GM19463 (cell line): ENCODE measurements around the gene SOX12.
"Not testable (repeated sequence)": the region's sequence is repeated elsewhere in the genome, so short reads cannot be mapped to it uniquely, and the experiment has no call there.

ENCODE experiments used
- ATAC-seq: cut with Tn5 transposase; IDR thresholded peaks from one replicate; pipeline ENCODE4 v1.9.1; 2021; ENCODE audit warnings: mild to moderate bottlenecking, moderate library complexity; ENCODE audit not compliant: unreplicated experiment

Gene SOX12

GRCh38 chr20:362271-363254, 37.2 kb downstream of the SOX12 start:
- no peak for ATAC-seq

- ATAC-seq = no peak
Observed at GRCh38 chr20:363319-364078, 38.1 kb downstream of the SOX12 start.

- no peak for ATAC-seq
Observed at GRCh38 chr20:364905-365794, 39.8 kb downstream of the SOX12 start.

- no peak for ATAC-seq
Observed at GRCh38 chr20:366041-366718, 40.8 kb downstream of the SOX12 start.

GRCh38 chr20:366719-367485, 41.5 kb downstream of the SOX12 start:
- ATAC-seq = no peak

GRCh38 chr20:367486-367887, 42.1 kb downstream of the SOX12 start:
- ATAC-seq = no peak

- ATAC-seq = no peak
Observed at GRCh38 chr20:368915-369314, 43.6 kb downstream of the SOX12 start.

GRCh38 chr20:370151-370600, 44.8 kb downstream of the SOX12 start:
- no peak for ATAC-seq

- no peak for ATAC-seq
Observed at GRCh38 chr20:370977-371754, 45.8 kb downstream of the SOX12 start.

GRCh38 chr20:371755-372542, 46.6 kb downstream of the SOX12 start:
- ATAC-seq = no peak

GRCh38 chr20:372543-373082, 47.3 kb downstream of the SOX12 start:
- not testable (repeated sequence) for ATAC-seq

- no peak for ATAC-seq
Observed at GRCh38 chr20:373171-373890, 48.0 kb downstream of the SOX12 start.

GRCh38 chr20:375265-375889, 50.0 kb downstream of the SOX12 start:
- ATAC-seq = no peak

GRCh38 chr20:376089-376488, 50.7 kb downstream of the SOX12 start:
- no peak for ATAC-seq

GRCh38 chr20:376750-377149, 51.4 kb downstream of the SOX12 start:
- no peak for ATAC-seq

GRCh38 chr20:377578-377977, 52.2 kb downstream of the SOX12 start:
- not testable (repeated sequence) for ATAC-seq

- no peak for ATAC-seq
Observed at GRCh38 chr20:378961-379336, 53.6 kb downstream of the SOX12 start.
